ENCODE measurements around the gene TAS2R41.

- TF ChIP-seq CTCF (IDR thresholded peaks at IDR 0.05) (no peak), POLR2A (IDR thresholded peaks at IDR 0.05) (no peak)
Observed at GRCh38 chr7:143451122-143451521, 26.6 kb upstream of the TAS2R41 start.
